Measurements from ENCODE around the gene SPSB1. TPM values are rescaled to one million over a fixed set of nuclear protein-coding genes. Genes with fewer than 3 reads are reported as not detected.
A peak's percentile ranks its signal among the peaks of the same experiment; 100 is the strongest.

The SPSB1 gene
- total and polyA plus RNA-seq, 10 donors, result 1.3 to 7.9 (median 4.1) TPM

DNA sequence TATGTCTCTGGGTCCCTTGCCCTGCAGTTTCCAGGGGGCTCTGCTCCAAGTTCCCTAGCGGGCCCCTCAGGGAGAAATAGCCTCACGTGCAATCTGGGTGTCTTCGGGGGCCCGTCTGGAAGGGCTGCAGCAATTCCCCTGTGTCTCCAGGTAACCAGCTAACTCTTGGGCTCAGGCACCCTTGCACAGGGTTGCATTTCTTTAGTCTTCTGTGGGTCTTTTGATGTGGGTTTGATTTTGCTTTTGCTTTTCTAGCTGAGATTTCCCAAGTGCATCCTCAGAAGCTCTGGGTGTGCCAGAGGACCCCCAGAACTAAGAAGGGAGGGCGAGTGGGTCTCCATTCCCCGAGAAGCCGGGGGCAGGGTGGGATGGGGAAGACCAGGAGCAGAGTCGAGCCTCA lies 75.7 kb downstream of the SPSB1 start:
- no peaks in the 10 kb centered on the region for H3K27me3 ChIP-seq (replicated peaks in 1 of 7)
- DNase-seq, result no peak
- WGBS, 5 donors, result 55 to 76% (median 62%) methylated on average over 8 of the region's 8 CpGs
- H3K4me3 ChIP-seq, result no peak overlapping the region
- no peaks in the 10 kb centered on the region for H3K9me3 ChIP-seq
- TF ChIP-seq, protein P1, sequence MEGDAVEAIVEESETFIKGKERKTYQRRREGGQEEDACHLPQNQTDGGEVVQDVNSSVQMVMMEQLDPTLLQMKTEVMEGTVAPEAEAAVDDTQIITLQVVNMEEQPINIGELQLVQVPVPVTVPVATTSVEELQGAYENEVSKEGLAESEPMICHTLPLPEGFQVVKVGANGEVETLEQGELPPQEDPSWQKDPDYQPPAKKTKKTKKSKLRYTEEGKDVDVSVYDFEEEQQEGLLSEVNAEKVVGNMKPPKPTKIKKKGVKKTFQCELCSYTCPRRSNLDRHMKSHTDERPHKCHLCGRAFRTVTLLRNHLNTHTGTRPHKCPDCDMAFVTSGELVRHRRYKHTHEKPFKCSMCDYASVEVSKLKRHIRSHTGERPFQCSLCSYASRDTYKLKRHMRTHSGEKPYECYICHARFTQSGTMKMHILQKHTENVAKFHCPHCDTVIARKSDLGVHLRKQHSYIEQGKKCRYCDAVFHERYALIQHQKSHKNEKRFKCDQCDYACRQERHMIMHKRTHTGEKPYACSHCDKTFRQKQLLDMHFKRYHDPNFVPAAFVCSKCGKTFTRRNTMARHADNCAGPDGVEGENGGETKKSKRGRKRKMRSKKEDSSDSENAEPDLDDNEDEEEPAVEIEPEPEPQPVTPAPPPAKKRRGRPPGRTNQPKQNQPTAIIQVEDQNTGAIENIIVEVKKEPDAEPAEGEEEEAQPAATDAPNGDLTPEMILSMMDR (IDR thresholded peaks at IDR 0.05 in 8 of 11, conservative IDR thresholded peaks at IDR 0.05 in 3 of 11), result no peak
- TF ChIP-seq POLR2AphosphoS5 (IDR thresholded peaks at IDR 0.05), result no peak
- TF ChIP-seq POLR2A (IDR thresholded peaks at IDR 0.05), result no peak
- H3K27ac ChIP-seq, result no peak overlapping the region
- H3K4me1 ChIP-seq, result peaks cover 0 to 23% (median 4%) of the 10 kb centered on the region in 6 donors
- H3K36me3 ChIP-seq, result peaks cover 0 to 14% (median 0%) of the 10 kb centered on the region in 6 donors
- intact Hi-C loops (cut with DNase I; ENCODE audit: low total_unique reads), result no loop called here

DNA sequence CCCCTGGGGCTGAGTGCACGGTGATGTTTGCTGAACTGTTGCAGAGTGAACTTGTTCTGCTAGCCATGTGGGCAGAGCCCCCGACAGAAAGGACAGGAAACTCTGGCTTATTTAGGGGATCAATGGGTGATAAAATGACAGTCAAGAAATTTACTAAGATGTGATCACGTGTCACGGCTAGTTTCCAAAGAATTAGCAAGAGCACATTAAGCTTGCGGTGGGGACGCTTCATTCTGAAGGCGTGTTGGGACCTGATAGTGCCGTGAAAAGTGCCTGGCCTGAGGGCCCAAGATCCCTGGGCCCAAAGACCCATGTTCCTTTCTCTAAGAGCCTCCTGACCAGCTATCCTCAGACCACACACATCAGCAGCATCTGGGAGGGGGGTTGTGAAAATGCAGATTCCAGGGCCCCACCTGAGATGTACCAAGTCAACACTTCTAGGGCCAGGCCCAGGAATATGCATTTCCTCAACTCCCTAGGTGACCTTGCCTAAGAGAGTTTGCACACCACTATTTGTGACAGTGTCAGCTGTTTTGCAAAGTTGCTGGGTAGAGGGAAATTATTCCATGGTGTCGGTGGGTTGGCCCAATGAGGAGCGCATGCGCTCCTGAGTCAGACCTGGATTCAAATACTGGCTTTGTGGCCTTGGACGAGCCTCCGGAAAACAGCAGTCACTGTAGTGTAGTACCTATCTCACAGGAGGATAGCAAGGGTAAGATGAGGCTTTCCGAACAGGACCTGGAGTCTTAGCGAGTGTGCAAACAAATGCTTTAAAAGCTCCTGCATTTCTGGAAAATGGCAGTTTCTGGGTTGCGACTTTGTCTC lies 77.5 kb downstream of the SPSB1 start:
- 90 to 92% (median 91%) methylated on average over 16 of the region's 16 CpGs for WGBS, 5 donors
- peaks cover 0 to 19% (median 4%) of the 10 kb centered on the region in 6 donors for H3K4me1 ChIP-seq
- intact Hi-C loops (cut with DNase I; ENCODE audit: low total_unique reads), result no loop called here

DNA sequence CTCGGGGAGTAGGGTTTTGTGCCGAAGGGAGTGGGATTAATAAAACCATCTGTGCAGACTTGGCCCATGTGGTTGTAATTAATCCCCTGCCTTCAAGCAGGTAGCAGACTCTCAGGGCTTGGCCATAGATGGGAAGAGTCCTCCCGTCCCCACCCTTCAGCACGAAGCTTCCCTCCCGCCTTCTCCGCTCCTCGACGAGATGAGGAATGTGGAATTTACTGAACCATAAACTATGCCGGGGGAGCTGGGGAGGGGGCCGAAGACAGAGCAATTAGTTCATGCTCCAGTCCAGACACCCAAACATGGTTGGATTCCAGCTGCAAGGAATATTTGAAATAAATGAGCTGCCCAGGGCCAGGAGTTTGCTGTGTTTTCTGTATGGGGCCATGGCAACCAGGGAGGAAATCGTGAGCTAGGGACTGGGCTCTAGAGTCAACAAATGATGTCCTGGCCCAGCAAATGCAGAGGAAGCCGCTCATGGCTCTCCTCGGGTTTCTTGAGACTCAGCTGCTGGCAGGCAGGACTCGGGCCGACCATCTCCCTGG lies 78.8 kb downstream of the SPSB1 start:
- DNase-seq, result no peak
- Histone ChIP-seq H3K27me3 (replicated peaks in 1 of 7) (no peaks in the 10 kb centered on the region), H3K36me3 (peaks cover 0 to 14% (median 0%) of the 10 kb centered on the region in 6 donors), H3K4me1 (peaks cover 0 to 19% (median 4%) of the 10 kb centered on the region in 6 donors), H3K4me3 (no peak overlapping the region), H3K9me3 (no peaks in the 10 kb centered on the region), H3K27ac (peak overlapping the region in 3 of 8 donors; percentile 12 to 36 (median 25))
- TF ChIP-seq, protein P1 (IDR thresholded peaks at IDR 0.05 in 8 of 11, conservative IDR thresholded peaks at IDR 0.05 in 3 of 11), result no peak
- TF ChIP-seq POLR2A (IDR thresholded peaks at IDR 0.05) (no peak), POLR2AphosphoS5 (IDR thresholded peaks at IDR 0.05) (no peak)
- intact Hi-C loops (cut with DNase I; ENCODE audit: low total_unique reads), result no loop called here
- 67 to 80% (median 74%) methylated on average over 15 of the region's 15 CpGs for WGBS, 5 donors

More for the DNA sequence above, 77.5 kb downstream of the SPSB1 start:
- Histone ChIP-seq H3K36me3 (peaks cover 0 to 14% (median 0%) of the 10 kb centered on the region in 6 donors), H3K9me3 (no peaks in the 10 kb centered on the region), H3K4me3 (no peak overlapping the region), H3K27ac (no peak overlapping the region), H3K27me3 (replicated peaks in 1 of 7) (no peaks in the 10 kb centered on the region)
- TF ChIP-seq, protein P1 (IDR thresholded peaks at IDR 0.05 in 8 of 11, conservative IDR thresholded peaks at IDR 0.05 in 3 of 11), result no peak
- TF ChIP-seq POLR2AphosphoS5 (IDR thresholded peaks at IDR 0.05), result no peak
- no peak for TF ChIP-seq POLR2A (IDR thresholded peaks at IDR 0.05)
- DNase-seq, result no peak

DNA sequence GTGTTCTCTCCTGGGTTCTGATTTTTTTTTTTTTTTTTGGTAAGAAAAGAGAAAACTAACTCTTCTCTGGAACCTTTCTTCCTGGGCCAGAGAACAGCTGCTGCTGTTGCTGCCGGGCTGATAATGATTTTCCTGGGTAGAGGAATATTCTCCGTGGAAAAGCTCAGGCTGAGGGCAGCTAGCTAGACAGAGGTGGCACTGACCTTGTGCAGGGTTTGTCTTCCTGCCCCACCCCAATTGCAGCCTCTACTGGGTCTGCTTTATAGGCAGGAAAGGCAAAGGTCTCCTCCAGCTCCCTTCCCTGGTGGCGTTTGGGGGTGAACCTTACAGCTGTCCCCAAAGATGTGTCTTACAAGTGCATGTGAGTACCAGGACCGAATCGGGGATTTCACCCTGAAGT lies 79.3 kb downstream of the SPSB1 start:
- Histone ChIP-seq H3K27me3 (replicated peaks in 1 of 7) (no peaks in the 10 kb centered on the region), H3K36me3 (peaks cover 0 to 14% (median 0%) of the 10 kb centered on the region in 6 donors), H3K9me3 (no peaks in the 10 kb centered on the region), H3K27ac (peak overlapping the region in 3 of 8 donors; percentile 12 to 36 (median 25)), H3K4me3 (no peak overlapping the region), H3K4me1 (peaks cover 0 to 19% (median 4%) of the 10 kb centered on the region in 6 donors)
- intact Hi-C loops (cut with DNase I; ENCODE audit: low total_unique reads), result no loop called here
- WGBS, 5 donors, result 50 to 61% (median 54%) methylated on average over 5 of the region's 5 CpGs
- no peak for DNase-seq
- TF ChIP-seq, protein P1 (IDR thresholded peaks at IDR 0.05 in 8 of 11, conservative IDR thresholded peaks at IDR 0.05 in 3 of 11), result no peak
- no peak for TF ChIP-seq POLR2AphosphoS5 (IDR thresholded peaks at IDR 0.05)
- TF ChIP-seq POLR2A (IDR thresholded peaks at IDR 0.05), result no peak

Data from spleen (tissue), 11 donors.